HepG2 (cell line): Measurements from ENCODE around the gene PSMC5. TPM values are rescaled to one million over a fixed set of nuclear protein-coding genes. Genes with fewer than 3 reads are reported as not detected.

Source experiments
- AKAP8 ChIP-seq: sonication (generic); formaldehyde crosslinking; IDR thresholded peaks from 2 replicates; pipeline ENCODE4 v1.5.1; 2020; ENCODE audit warnings: mild to moderate bottlenecking, missing genetic modification reagents
- ATM ChIP-seq: fragments of 450-650 bp; IDR thresholded peaks from 2 replicates; pipeline ENCODE4 v1.7.1; 2017; ENCODE audit warnings: mild to moderate bottlenecking, borderline replicate concordance
- BRD4 ChIP-seq: sonication (generic); formaldehyde crosslinking; IDR thresholded peaks from 2 replicates; pipeline ENCODE4 v1.4.0; 2020; ENCODE audit warnings: missing genetic modification reagents
- GFI1 ChIP-seq: sonication (generic); formaldehyde crosslinking; IDR thresholded peaks from 2 replicates; pipeline ENCODE4 v1.5.0; 2020; ENCODE audit warnings: missing genetic modification reagents, mild to moderate bottlenecking, borderline replicate concordance
- GMEB1 ChIP-seq: sonication (generic); formaldehyde crosslinking; IDR thresholded peaks from 2 replicates; pipeline ENCODE4 v1.5.1; 2020; ENCODE audit warnings: missing genetic modification reagents, mild to moderate bottlenecking, borderline replicate concordance
- HDAC1 ChIP-seq: sonication (generic); formaldehyde crosslinking; IDR thresholded peaks from 2 replicates; pipeline ENCODE4 v1.5.1; 2020; ENCODE audit warnings: mild to moderate bottlenecking, missing genetic modification reagents
- KDM2A ChIP-seq: sonication (generic); formaldehyde crosslinking; IDR thresholded peaks from 2 replicates; pipeline ENCODE4 v1.4.0; 2020; ENCODE audit warnings: low read depth, missing genetic modification reagents, borderline replicate concordance
- MAF1 ChIP-seq: sonication (generic); formaldehyde crosslinking; IDR thresholded peaks from 2 replicates; pipeline ENCODE4 v1.5.0; 2020; ENCODE audit warnings: missing genetic modification reagents, borderline replicate concordance
- MAX ChIP-seq: IDR thresholded peaks from 2 replicates; pipeline ENCODE4 v1.6.1; 2012; ENCODE audit warnings: inconsistent platforms
- MZF1 ChIP-seq: sonication (generic); formaldehyde crosslinking; IDR thresholded peaks from 2 replicates; pipeline ENCODE4 v1.8.1; 2023; ENCODE audit warnings: mild to moderate bottlenecking, missing genetic modification reagents, borderline replicate concordance
- PCBP2 ChIP-seq: fragments of 200-400 bp; formaldehyde crosslinking; optimal IDR thresholded peaks from 2 replicates; pipeline ENCODE3; 2018; ENCODE audit warnings: low read length, low read depth; ENCODE audit not compliant: poor library complexity, severe bottlenecking
- POLR2A ChIP-seq, 2 experiments: IDR thresholded peaks; 2 replicates each; pipeline ENCODE4 v1.6.1; 2011; ENCODE audit warnings: low read depth in 2 of 2, low read length in 2 of 2, mild to moderate bottlenecking in 1 of 2, moderate library complexity in 1 of 2; ENCODE audit not compliant: insufficient read depth in 1 of 2
- RFXAP ChIP-seq: sonication (generic); formaldehyde crosslinking; IDR thresholded peaks from 2 replicates; pipeline ENCODE4 v1.4.0; 2020; ENCODE audit warnings: missing genetic modification reagents, borderline replicate concordance
- SSRP1 ChIP-seq: IDR thresholded peaks from 2 replicates; pipeline ENCODE4 v1.6.1; 2016; ENCODE audit warnings: control low read depth
- ZBTB33 ChIP-seq: sonication (generic); formaldehyde crosslinking; IDR thresholded peaks from 2 replicates; pipeline ENCODE4 v1.4.0; 2020; ENCODE audit warnings: missing genetic modification reagents
- ZBTB43 ChIP-seq: sonication (generic); formaldehyde crosslinking; conservative IDR thresholded peaks from 2 replicates; pipeline ENCODE4 v1.4.0; 2020; ENCODE audit warnings: missing genetic modification reagents
- ZNF10 ChIP-seq: sonication (generic); formaldehyde crosslinking; IDR thresholded peaks from 2 replicates; pipeline ENCODE4 v1.4.0; 2020; ENCODE audit warnings: mild to moderate bottlenecking, low read depth, missing genetic modification reagents, borderline replicate concordance
- ZNF230 ChIP-seq: sonication (generic); formaldehyde crosslinking; IDR thresholded peaks from 2 replicates; pipeline ENCODE4 v1.4.0; 2020; ENCODE audit warnings: mild to moderate bottlenecking, missing genetic modification reagents
- ZNF253 ChIP-seq: sonication (generic); formaldehyde crosslinking; IDR thresholded peaks from 2 replicates; pipeline ENCODE4 v1.8.0; 2022; ENCODE audit warnings: mild to moderate bottlenecking, missing genetic modification reagents, borderline replicate concordance
- ZNF274 ChIP-seq: sonication (generic); formaldehyde crosslinking; IDR thresholded peaks from 2 replicates; pipeline ENCODE4 v1.5.1; 2020; ENCODE audit warnings: mild to moderate bottlenecking, missing genetic modification reagents
- ZNF34 ChIP-seq: sonication (generic); formaldehyde crosslinking; IDR thresholded peaks from 2 replicates; pipeline ENCODE4 v1.4.0; 2020; ENCODE audit warnings: mild to moderate bottlenecking, missing genetic modification reagents, borderline replicate concordance
- ZNF530 ChIP-seq: sonication (generic); formaldehyde crosslinking; IDR thresholded peaks from 2 replicates; pipeline ENCODE4 v1.5.0; 2020; ENCODE audit warnings: low read depth, mild to moderate bottlenecking, missing genetic modification reagents
- ZNF558 ChIP-seq: sonication (generic); formaldehyde crosslinking; IDR thresholded peaks from 2 replicates; pipeline ENCODE4 v1.9.0; 2022; ENCODE audit warnings: mild to moderate bottlenecking, missing genetic modification reagents, borderline replicate concordance
- ZNF768 ChIP-seq: sonication (generic); formaldehyde crosslinking; IDR thresholded peaks from 2 replicates; pipeline ENCODE4 v1.4.0; 2020; ENCODE audit warnings: missing genetic modification reagents
- ZNF850 ChIP-seq: sonication (generic); formaldehyde crosslinking; conservative IDR thresholded peaks from 2 replicates; pipeline ENCODE4 v1.9.0; 2021; ENCODE audit warnings: mild to moderate bottlenecking, missing genetic modification reagents
- polyA plus RNA-seq, 8 experiments: library from polyadenylated mRNA; depleted of rRNA in 3 of 8; stranded (reverse) in 7 of 8; unstranded in 1 of 8; fragments of >200 nt; fragmentation: Illumina TruSeq in 4 of 8; extraction: Trizol in 4 of 8; gene quantifications; 2 replicates each; pipeline versions ENCODE4 v1.2.1 to v1.2.3, GENCODE V29; 2011 to 2016; ENCODE audit warnings: low read depth in 4 of 8, missing spikeins in 1 of 8, mixed read lengths in 1 of 8; ENCODE audit not compliant: insufficient read depth in 1 of 8
- total RNA-seq, 5 experiments: library from RNA; depleted of rRNA; stranded (reverse); fragments of >200 nt; fragmentation: Illumina TruSeq; extraction: Trizol; gene quantifications; 2 replicates each; pipeline ENCODE4 v1.2.3, GENCODE V29; 2016; ENCODE audit warnings: low read depth in 1 of 5

PSMC5 gene
- total and polyA plus RNA-seq, 2 of the 13 experiments (the other 11 are each of a cell fraction or from before 2014, with no cell fraction given), result 35.3 to 128 TPM

- TF ChIP-seq AKAP8 (CRISPR knock-in tag), result no peak
- TF ChIP-seq KDM2A (CRISPR knock-in tag), result no peak; the same call in 1 of the 2 replicates
- TF ChIP-seq GFI1 (CRISPR knock-in tag), result peak; percentile 68; the same call in 1 of the 2 replicates
- no peak for TF ChIP-seq PCBP2
- TF ChIP-seq ZNF253 (CRISPR knock-in tag), result no peak
- TF ChIP-seq ZNF768 (CRISPR knock-in tag), result peak; percentile 99
- TF ChIP-seq BRD4 (CRISPR knock-in tag), result 0 out of 2 replicates have a peak, but pooled peaks have one; percentile 42
- 0 out of 2 replicates have a peak, but pooled peaks have one; percentile 13 for TF ChIP-seq ZNF230
- TF ChIP-seq MZF1 (CRISPR knock-in tag), result 0 out of 2 replicates have a peak, but pooled peaks have one; percentile 72
- TF ChIP-seq ZBTB43 (CRISPR knock-in tag), result no peak
- TF ChIP-seq ATM, result no peak
- TF ChIP-seq ZNF530 (CRISPR knock-in tag), result no peak
- TF ChIP-seq ZNF34 (CRISPR knock-in tag), result no peak
- TF ChIP-seq POLR2A (IDR thresholded peaks at IDR 0.05; ENCODE audit: insufficient read depth in 1 of 2, low read depth in 2 of 2, low read length in 2 of 2), result peak in 1 of 2 experiments; percentile 27; a peak in 1 of 4 replicates
- TF ChIP-seq GMEB1, result peak; percentile 47; the same call in 1 of the 2 replicates
- peak; percentile 46; the same call in 1 of the 2 replicates for TF ChIP-seq HDAC1 (CRISPR knock-in tag)
- peak; percentile 84; the same call in 1 of the 2 replicates for TF ChIP-seq ZNF274 (CRISPR knock-in tag)
- no peak for TF ChIP-seq ZBTB33 (CRISPR knock-in tag)
- no peak; the same call in 1 of the 2 replicates for TF ChIP-seq ZNF558 (CRISPR knock-in tag)
- 0 out of 2 replicates have a peak, but pooled peaks have one; percentile 59 for TF ChIP-seq ZNF10 (CRISPR knock-in tag)
- peak; percentile 20; the same call in 1 of the 2 replicates for TF ChIP-seq MAX
- no peak for TF ChIP-seq SSRP1 (CRISPR knock-in tag)
- 0 out of 2 replicates have a peak, but pooled peaks have one; percentile 48 for TF ChIP-seq MAF1 (CRISPR knock-in tag)
- 0 out of 2 replicates have a peak, but pooled peaks have one; percentile 68 for TF ChIP-seq ZNF850 (CRISPR knock-in tag)
- 0 out of 2 replicates have a peak, but pooled peaks have one; percentile 46 for TF ChIP-seq RFXAP
These were observed 14.3 kb downstream of the PSMC5 start (continued) for GRCh38 chr17:63841350-63842172.
